Activated naive CD8-positive, alpha-beta T cell treated with anti-CD3 and anti-CD28 coated beads, Interleukin-2, amount 10 ng/mL, durations not matched to agents 7 days and 5 days (primary cell): Measurements from ENCODE around the gene ACER1. TPM values are rescaled to one million over a fixed set of nuclear protein-coding genes. Genes with fewer than 3 reads are reported as not detected.
A peak's percentile ranks its signal among the peaks of the same experiment; 100 is the strongest.

Source experiments
- ATAC-seq: fragments of 150-1000 bp; cut with Tn5 transposase; one replicate; pipeline ENCODE4 v1.10.0; 2021; ENCODE audit warnings: low read depth, moderate library complexity
- POLR2A ChIA-PET: fragments of 350-600 bp; sonication (Branson Sonifier 250); formaldehyde crosslinking; loops from one replicate; lab custom pipeline; 2021; ENCODE audit warnings: antibody characterized with exemption; lab: Charles Lee
- DNase-seq: peaks from one replicate; pipeline ENCODE4 v3.0.0; 2021
- H3K27ac Mint-ChIP-seq: one replicate; pipeline ENCODE4 v1.8.0; 2022; ENCODE audit warnings: mild to moderate bottlenecking, mixed read lengths
- H3K27me3 Mint-ChIP-seq: one replicate; pipeline ENCODE4 v1.8.0; 2022; ENCODE audit warnings: mild to moderate bottlenecking, moderate library complexity, mixed read lengths
- H3K36me3 Mint-ChIP-seq: one replicate; pipeline ENCODE4 v1.8.0; 2021; ENCODE audit warnings: mild to moderate bottlenecking, mixed read lengths
- H3K4me1 Mint-ChIP-seq: one replicate; pipeline ENCODE4 v1.8.0; 2021; ENCODE audit warnings: mixed read lengths
- H3K4me3 Mint-ChIP-seq: one replicate; pipeline ENCODE4 v1.8.0; 2022; ENCODE audit warnings: mild to moderate bottlenecking, moderate library complexity, mixed read lengths
- H3K9me3 Mint-ChIP-seq: one replicate; pipeline ENCODE4 v1.8.0; 2021; ENCODE audit warnings: mixed read lengths
- total RNA-seq, 2 experiments: library from RNA; stranded (reverse); gene quantifications; one replicate each; pipeline ENCODE4 v1.2.3, GENCODE V29; 2021

ACER1 gene
- total RNA-seq, 2 experiments from 2014 or later: 0.54 to 0.55 TPM

DNA sequence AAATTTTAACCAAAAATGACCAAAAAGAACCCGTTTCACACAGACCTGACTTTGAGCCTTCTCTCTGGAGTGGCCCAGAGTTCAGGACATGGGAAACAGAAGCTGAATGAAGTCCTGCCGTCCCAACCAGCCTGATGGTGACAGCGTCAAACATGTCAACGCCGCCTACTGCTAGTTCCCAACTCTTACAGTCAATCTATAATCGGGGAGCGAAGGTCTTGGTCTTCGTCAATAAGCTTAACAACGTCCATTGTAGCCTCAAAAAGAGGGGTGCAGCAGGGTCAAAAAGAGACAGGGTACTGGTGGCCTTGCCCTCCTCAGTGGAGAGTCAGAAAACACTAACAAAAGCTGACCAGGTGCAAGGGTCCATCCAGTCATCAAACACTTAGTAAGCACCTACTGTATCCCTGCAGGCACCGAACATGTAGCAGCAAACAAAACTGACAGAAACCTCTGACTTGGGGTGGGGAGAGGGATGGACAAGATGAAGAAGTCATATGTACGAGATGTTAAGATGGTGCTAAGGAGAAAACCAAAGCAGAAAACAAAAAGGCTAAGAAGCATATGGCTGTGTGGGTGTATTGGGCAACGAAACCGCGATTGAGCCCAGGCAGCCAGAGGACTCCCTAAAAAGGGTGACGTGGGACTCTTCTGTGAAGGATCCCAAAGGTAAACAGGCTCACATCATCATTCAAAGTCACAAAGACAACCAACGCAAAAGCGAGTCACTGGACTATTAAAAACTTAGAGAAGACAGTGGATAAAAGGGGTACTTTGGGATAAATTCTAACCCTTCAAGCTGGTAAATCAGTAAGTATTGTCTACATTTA, 65.6 kb downstream of the ACER1 start:
- DNase-seq (no peak), ATAC-seq (no peak)
- H3K4me1 Mint-ChIP-seq: peaks cover 16% of the 10 kb centered on the region
- no peak overlapping the region for H3K4me3 Mint-ChIP-seq
- peaks cover 11% of the 10 kb centered on the region for H3K36me3 Mint-ChIP-seq
- POLR2A ChIA-PET: no interaction called here
- peak overlapping the region; percentile 18 for H3K27ac Mint-ChIP-seq
- H3K27me3 Mint-ChIP-seq: no peaks in the 10 kb centered on the region
- no peaks in the 10 kb centered on the region for H3K9me3 Mint-ChIP-seq

DNA sequence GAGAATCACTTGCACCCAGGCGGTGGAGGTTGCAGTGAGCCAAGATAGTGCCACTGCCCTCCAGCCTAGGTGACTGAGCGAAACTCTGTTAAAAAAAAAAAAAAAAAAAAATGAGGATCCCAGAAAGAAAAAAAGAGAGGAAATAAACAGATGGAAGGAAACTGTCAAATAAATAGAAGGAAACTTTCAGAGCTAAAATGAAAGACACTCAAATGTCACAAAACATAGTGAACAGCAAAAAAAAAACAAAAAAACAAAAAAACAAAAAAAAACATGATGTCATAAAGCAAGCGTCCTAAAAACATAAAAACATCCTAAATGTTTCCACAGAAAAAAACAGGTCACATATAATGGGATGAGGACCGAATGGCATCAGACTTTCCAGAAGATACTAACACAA, 68.6 kb downstream of the ACER1 start:
- H3K27me3 Mint-ChIP-seq: no peaks in the 10 kb centered on the region
- H3K36me3 Mint-ChIP-seq: peaks cover 17% of the 10 kb centered on the region
- H3K4me1 Mint-ChIP-seq: peaks cover 16% of the 10 kb centered on the region
- DNase-seq (no peak), ATAC-seq (no peak)
- H3K27ac Mint-ChIP-seq: no peak overlapping the region
- H3K4me3 Mint-ChIP-seq: no peak overlapping the region
- POLR2A ChIA-PET: interaction anchor here (0.7 kb wide), 2 partner anchors 128 to 166 kb away, joined by 3 to 4 read pairs; partner anchors contain the start of gene GTF2F1
- no peaks in the 10 kb centered on the region for H3K9me3 Mint-ChIP-seq

DNA sequence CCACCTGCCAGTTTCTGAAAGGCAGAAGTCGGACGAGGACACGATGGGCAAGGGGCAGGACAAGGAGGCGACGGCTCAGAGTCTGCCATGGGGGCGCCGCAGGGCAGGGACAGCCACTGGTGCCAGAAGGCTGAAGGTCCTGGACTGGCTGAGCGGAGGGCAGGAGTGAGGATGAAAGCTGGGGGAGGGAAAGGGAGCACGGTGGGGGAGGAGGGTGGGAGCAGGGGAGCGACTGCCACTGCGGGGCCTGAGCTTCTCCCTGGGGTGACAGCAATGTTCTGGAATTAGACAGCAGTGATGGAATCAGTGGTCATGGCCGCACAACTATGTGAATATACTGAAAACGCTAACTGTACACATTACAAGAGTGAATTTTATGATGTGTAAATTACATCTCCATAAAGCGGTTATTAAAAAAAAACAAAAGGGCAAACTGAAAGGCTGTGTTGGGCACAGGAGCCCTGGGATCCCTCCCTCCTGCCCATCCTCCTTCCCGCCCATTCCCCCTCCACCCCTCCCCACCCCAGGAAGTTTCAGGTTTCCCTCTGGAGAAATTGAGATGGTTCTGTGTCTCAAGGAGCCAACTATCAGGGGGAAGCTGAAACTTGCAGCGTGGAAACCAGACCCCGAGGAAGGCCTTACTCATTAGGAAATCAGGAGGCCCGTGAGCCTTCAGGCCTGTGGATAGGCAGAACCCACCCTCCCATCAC, 69.5 kb downstream of the ACER1 start:
- Mint-ChIP-seq H3K27me3 (no peaks in the 10 kb centered on the region), H3K4me1 (peaks cover 16% of the 10 kb centered on the region), H3K9me3 (no peaks in the 10 kb centered on the region), H3K36me3 (peaks cover 18% of the 10 kb centered on the region), H3K27ac (no peak overlapping the region), H3K4me3 (no peak overlapping the region)
- POLR2A ChIA-PET: interaction anchor here (0.7 kb wide), 1 partner anchor 129 kb away, joined by 4 read pairs; the partner anchor contains the start of gene GTF2F1
- ATAC-seq (no peak), DNase-seq (no peak)

- no peak overlapping the region for H3K27ac Mint-ChIP-seq
- POLR2A ChIA-PET: no interaction called here
- DNase-seq (no peak), ATAC-seq (no peak)
- no peak overlapping the region for H3K4me3 Mint-ChIP-seq
- H3K27me3 Mint-ChIP-seq: no peaks in the 10 kb centered on the region
- H3K9me3 Mint-ChIP-seq: no peaks in the 10 kb centered on the region
- peaks cover 20% of the 10 kb centered on the region for H3K36me3 Mint-ChIP-seq
- H3K4me1 Mint-ChIP-seq: peaks cover 16% of the 10 kb centered on the region
Observed at GRCh38 chr19:6263306-6263705, 70.1 kb downstream of the ACER1 start.

DNA sequence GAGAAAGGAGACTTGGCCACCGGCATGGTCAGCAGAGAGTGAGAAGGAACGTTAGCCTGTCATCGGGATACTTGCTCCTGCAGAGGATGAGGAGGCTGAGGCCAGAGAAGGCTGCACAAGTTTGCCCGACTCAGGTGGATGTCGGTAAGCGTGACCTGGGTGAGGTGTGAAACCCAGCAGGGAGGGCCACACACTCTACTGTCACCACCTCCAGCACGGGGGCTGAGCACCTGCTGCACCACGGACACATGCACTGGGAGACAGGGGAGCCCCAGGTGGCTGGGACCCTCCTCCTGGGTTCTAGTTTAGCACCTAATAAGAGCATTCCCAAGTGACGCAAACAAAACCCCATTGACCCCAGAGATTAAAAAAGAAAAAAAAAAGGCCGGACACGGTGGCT, 70.9 kb downstream of the ACER1 start:
- DNase-seq (no peak), ATAC-seq (no peak)
- peaks cover 22% of the 10 kb centered on the region for H3K36me3 Mint-ChIP-seq
- H3K4me1 Mint-ChIP-seq: peaks cover 16% of the 10 kb centered on the region
- H3K4me3 Mint-ChIP-seq: peak overlapping the region; percentile 63
- peak overlapping the region; percentile 80 for H3K27ac Mint-ChIP-seq
- H3K9me3 Mint-ChIP-seq: no peaks in the 10 kb centered on the region
- POLR2A ChIA-PET: no interaction called here
- no peaks in the 10 kb centered on the region for H3K27me3 Mint-ChIP-seq

- Mint-ChIP-seq H3K4me1 (peaks cover 16% of the 10 kb centered on the region), H3K4me3 (peak overlapping the region; percentile 63), H3K27ac (peak overlapping the region; percentile 80), H3K36me3 (peaks cover 26% of the 10 kb centered on the region), H3K27me3 (no peaks in the 10 kb centered on the region), H3K9me3 (no peaks in the 10 kb centered on the region)
- POLR2A ChIA-PET: no interaction called here
- DNase-seq: no peak
- no peak for ATAC-seq
Observed at GRCh38 chr19:6261883-6262282, 71.5 kb downstream of the ACER1 start.

DNA sequence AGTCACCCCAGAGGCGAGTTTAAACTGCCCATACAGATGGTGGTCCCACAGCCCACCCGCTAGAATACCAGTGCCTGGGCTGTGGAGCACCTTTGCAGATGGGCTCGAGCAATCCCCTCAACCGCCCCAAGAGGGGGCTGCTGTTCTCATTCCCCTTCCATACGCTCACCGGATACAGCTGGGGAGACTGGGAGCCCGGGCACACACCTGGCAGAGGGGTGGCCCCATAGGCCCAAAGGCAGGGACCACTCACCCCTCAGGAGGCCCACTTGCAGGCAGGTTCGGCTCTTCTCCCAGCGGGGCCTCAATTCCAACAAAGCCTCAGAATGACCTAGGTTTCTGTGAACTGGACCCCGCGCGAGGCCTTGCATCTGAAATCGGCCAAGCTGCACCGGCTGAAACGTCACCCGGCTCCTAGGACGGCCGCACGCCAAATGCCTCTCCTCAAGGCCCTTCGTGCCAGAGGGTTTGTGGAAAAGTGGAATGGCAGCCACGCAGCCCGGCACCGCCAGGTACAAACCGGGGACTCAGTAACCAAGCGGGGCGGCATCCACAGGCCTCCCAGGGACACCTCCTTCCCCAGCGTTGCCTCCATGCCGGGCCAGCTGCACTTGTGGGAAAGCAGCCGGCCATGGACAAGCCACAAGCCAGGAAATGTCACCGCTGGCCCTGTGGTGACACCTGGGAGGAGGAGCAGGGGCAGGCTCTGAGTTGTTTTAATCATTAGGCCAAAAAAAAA, 72.3 kb downstream of the ACER1 start:
- peak overlapping the region; percentile 51 for H3K27ac Mint-ChIP-seq
- POLR2A ChIA-PET: interaction anchor here (0.6 to 0.7 kb wide), 2 partner anchors 31 to 149 kb away, joined by 3 read pairs; no protein-coding TSS in a partner anchor

DNA sequence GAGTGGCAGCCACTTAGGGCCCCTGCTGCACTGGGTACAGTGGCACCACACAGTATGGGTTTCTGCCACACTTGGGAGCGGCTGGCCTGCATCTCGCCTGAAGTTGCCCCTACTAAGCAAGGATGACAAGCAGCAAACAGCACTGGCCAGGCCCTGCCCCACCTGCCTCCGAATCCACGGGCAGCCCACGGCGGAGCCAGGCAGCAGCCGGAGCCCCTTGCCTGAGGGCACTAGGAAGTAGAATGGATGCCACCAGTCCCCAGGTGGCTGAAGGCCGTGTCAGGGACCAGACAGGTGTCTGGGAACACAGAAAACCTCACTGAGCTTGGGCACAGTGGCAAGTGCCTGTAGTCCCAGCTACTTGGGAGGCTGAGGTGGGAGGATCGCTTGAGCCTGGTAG, 73.0 kb downstream of the ACER1 start:
- H3K36me3 Mint-ChIP-seq: peaks cover 32% of the 10 kb centered on the region
- POLR2A ChIA-PET: no interaction called here
- no peaks in the 10 kb centered on the region for H3K27me3 Mint-ChIP-seq
- no peak overlapping the region for H3K27ac Mint-ChIP-seq
- H3K9me3 Mint-ChIP-seq: no peaks in the 10 kb centered on the region
- H3K4me3 Mint-ChIP-seq: no peak overlapping the region
- DNase-seq (no peak), ATAC-seq (no peak)
- H3K4me1 Mint-ChIP-seq: peaks cover 14% of the 10 kb centered on the region

More for the DNA sequence above, 72.3 kb downstream of the ACER1 start:
- no peak overlapping the region for H3K4me3 Mint-ChIP-seq
- peaks cover 14% of the 10 kb centered on the region for H3K4me1 Mint-ChIP-seq
- no peaks in the 10 kb centered on the region for H3K9me3 Mint-ChIP-seq
- H3K36me3 Mint-ChIP-seq: peaks cover 29% of the 10 kb centered on the region
- H3K27me3 Mint-ChIP-seq: no peaks in the 10 kb centered on the region
- ATAC-seq (peak; percentile 72), DNase-seq (peak; percentile 61)

GRCh38 chr19:6259312-6259861, 74.0 kb downstream of the ACER1 start:
- POLR2A ChIA-PET: interaction anchor here (0.7 kb wide), 2 partner anchors 16 to 33 kb away, joined by 3 to 5 read pairs; no protein-coding TSS in a partner anchor
- Mint-ChIP-seq H3K4me1 (peaks cover 14% of the 10 kb centered on the region), H3K27ac (peak overlapping the region; percentile 10), H3K36me3 (peaks cover 31% of the 10 kb centered on the region), H3K9me3 (no peaks in the 10 kb centered on the region), H3K27me3 (no peaks in the 10 kb centered on the region), H3K4me3 (no peak overlapping the region)
- DNase-seq (no peak), ATAC-seq (no peak)

DNA sequence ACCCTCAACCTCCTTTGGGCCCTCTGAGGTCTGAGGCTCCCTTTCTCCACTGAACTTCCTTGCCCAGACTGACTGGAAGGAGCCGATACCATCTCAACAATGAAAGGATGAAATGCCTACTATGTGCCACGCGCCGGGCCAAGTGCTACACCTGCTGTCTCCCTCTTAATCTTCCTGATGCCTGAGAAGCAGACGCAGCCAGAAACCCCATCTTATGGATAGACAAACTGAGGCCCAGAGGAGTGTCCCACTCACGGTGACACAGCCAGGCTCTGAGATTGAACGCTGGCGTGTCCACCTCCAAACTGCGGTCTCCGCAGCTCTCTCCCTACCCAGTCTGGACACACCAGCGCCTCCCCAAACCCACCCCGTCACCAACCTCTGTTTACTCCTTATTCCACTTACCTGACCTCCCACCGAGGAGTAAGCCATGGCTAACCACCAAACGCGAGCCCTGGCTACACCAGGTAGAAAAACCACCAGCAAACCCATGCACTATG, 74.5 kb downstream of the ACER1 start:
- Mint-ChIP-seq H3K4me1 (peaks cover 14% of the 10 kb centered on the region), H3K27me3 (no peaks in the 10 kb centered on the region), H3K9me3 (no peaks in the 10 kb centered on the region), H3K4me3 (no peak overlapping the region), H3K36me3 (peaks cover 30% of the 10 kb centered on the region), H3K27ac (peak overlapping the region; percentile 10)
- POLR2A ChIA-PET: interaction anchor here (0.7 kb wide), 2 partner anchors 16 to 32 kb away, joined by 3 to 5 read pairs; no protein-coding TSS in a partner anchor
- ATAC-seq (no peak), DNase-seq (no peak)
